ENCODE measurements around the gene PIP5K1B. TPM values are rescaled to one million over a fixed set of nuclear protein-coding genes. Genes with fewer than 3 reads are reported as not detected.

The PIP5K1B gene
- total and polyA plus RNA-seq, 2 of the 13 experiments (the other 11 are each of a cell fraction or from before 2014, with no cell fraction given): 15.8 to 17.5 TPM

GRCh38 chr9:68732405-68733020 lies 27.5 kb downstream of the PIP5K1B start (continued):
- TF ChIP-seq, protein P1, sequence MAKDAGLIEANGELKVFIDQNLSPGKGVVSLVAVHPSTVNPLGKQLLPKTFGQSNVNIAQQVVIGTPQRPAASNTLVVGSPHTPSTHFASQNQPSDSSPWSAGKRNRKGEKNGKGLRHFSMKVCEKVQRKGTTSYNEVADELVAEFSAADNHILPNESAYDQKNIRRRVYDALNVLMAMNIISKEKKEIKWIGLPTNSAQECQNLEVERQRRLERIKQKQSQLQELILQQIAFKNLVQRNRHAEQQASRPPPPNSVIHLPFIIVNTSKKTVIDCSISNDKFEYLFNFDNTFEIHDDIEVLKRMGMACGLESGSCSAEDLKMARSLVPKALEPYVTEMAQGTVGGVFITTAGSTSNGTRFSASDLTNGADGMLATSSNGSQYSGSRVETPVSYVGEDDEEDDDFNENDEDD (CRISPR knock-in tag; IDR thresholded peaks at IDR 0.05; ENCODE audit: borderline replicate concordance): peak; percentile 64; the same call in 1 of the 2 replicates
- TF ChIP-seq ERF (CRISPR knock-in tag; IDR thresholded peaks at IDR 0.05) (peak; percentile 69; the same call in 1 of the 2 replicates), THAP11 (CRISPR knock-in tag; IDR thresholded peaks at IDR 0.05) (peak; percentile 62; the same call in 1 of the 2 replicates), ZBTB8A (CRISPR knock-in tag; IDR thresholded peaks at IDR 0.05; ENCODE audit: borderline replicate concordance, low read depth) (no peak), FOXA1 (IDR thresholded peaks at IDR 0.05) (no peak), FOXA1 (CRISPR knock-in tag; IDR thresholded peaks at IDR 0.05) (peak; percentile 91), TEF (CRISPR knock-in tag; IDR thresholded peaks at IDR 0.05) (no peak), FOXA3 (CRISPR knock-in tag; IDR thresholded peaks at IDR 0.05) (peak; percentile 94), HIVEP1 (CRISPR knock-in tag; IDR thresholded peaks at IDR 0.05) (no peak), PRMT3 (CRISPR knock-in tag; IDR thresholded peaks at IDR 0.05; ENCODE audit: borderline replicate concordance, low read depth) (0 out of 2 replicates have a peak, but pooled peaks have one; percentile 55), ZNF567 (CRISPR knock-in tag; IDR thresholded peaks at IDR 0.05; ENCODE audit: borderline replicate concordance) (no peak), ZNF749 (CRISPR knock-in tag; IDR thresholded peaks at IDR 0.05; ENCODE audit: borderline replicate concordance) (no peak; the same call in 1 of the 2 replicates), KDM1A (CRISPR knock-in tag; IDR thresholded peaks at IDR 0.05) (peak; percentile 84; the same call in 1 of the 2 replicates), NCOR1 (IDR thresholded peaks at IDR 0.05; ENCODE audit: borderline replicate concordance, low read length) (peak; percentile 59; the same call in 1 of the 2 replicates), PITX1 (CRISPR knock-in tag; IDR thresholded peaks at IDR 0.05) (peak; percentile 84), ZNF331 (CRISPR knock-in tag; IDR thresholded peaks at IDR 0.05) (peak; percentile 76; the same call in 1 of the 2 replicates), ZNF12 (CRISPR knock-in tag; IDR thresholded peaks at IDR 0.05) (peak; percentile 54; the same call in 1 of the 2 replicates), POLR2A (IDR thresholded peaks at IDR 0.05; ENCODE audit: insufficient read depth in 1 of 2, low read depth in 2 of 2, low read length in 2 of 2) (no peak), ZSCAN9 (CRISPR knock-in tag; IDR thresholded peaks at IDR 0.05; ENCODE audit: borderline replicate concordance) (0 out of 2 replicates have a peak, but pooled peaks have one; percentile 19)
- TF ChIP-seq, protein P2, sequence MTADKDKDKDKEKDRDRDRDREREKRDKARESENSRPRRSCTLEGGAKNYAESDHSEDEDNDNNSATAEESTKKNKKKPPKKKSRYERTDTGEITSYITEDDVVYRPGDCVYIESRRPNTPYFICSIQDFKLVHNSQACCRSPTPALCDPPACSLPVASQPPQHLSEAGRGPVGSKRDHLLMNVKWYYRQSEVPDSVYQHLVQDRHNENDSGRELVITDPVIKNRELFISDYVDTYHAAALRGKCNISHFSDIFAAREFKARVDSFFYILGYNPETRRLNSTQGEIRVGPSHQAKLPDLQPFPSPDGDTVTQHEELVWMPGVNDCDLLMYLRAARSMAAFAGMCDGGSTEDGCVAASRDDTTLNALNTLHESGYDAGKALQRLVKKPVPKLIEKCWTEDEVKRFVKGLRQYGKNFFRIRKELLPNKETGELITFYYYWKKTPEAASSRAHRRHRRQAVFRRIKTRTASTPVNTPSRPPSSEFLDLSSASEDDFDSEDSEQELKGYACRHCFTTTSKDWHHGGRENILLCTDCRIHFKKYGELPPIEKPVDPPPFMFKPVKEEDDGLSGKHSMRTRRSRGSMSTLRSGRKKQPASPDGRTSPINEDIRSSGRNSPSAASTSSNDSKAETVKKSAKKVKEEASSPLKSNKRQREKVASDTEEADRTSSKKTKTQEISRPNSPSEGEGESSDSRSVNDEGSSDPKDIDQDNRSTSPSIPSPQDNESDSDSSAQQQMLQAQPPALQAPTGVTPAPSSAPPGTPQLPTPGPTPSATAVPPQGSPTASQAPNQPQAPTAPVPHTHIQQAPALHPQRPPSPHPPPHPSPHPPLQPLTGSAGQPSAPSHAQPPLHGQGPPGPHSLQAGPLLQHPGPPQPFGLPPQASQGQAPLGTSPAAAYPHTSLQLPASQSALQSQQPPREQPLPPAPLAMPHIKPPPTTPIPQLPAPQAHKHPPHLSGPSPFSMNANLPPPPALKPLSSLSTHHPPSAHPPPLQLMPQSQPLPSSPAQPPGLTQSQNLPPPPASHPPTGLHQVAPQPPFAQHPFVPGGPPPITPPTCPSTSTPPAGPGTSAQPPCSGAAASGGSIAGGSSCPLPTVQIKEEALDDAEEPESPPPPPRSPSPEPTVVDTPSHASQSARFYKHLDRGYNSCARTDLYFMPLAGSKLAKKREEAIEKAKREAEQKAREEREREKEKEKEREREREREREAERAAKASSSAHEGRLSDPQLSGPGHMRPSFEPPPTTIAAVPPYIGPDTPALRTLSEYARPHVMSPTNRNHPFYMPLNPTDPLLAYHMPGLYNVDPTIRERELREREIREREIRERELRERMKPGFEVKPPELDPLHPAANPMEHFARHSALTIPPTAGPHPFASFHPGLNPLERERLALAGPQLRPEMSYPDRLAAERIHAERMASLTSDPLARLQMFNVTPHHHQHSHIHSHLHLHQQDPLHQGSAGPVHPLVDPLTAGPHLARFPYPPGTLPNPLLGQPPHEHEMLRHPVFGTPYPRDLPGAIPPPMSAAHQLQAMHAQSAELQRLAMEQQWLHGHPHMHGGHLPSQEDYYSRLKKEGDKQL (CRISPR knock-in tag; IDR thresholded peaks at IDR 0.05; ENCODE audit: low read depth): peak; percentile 92
- TF ChIP-seq, protein P3, sequence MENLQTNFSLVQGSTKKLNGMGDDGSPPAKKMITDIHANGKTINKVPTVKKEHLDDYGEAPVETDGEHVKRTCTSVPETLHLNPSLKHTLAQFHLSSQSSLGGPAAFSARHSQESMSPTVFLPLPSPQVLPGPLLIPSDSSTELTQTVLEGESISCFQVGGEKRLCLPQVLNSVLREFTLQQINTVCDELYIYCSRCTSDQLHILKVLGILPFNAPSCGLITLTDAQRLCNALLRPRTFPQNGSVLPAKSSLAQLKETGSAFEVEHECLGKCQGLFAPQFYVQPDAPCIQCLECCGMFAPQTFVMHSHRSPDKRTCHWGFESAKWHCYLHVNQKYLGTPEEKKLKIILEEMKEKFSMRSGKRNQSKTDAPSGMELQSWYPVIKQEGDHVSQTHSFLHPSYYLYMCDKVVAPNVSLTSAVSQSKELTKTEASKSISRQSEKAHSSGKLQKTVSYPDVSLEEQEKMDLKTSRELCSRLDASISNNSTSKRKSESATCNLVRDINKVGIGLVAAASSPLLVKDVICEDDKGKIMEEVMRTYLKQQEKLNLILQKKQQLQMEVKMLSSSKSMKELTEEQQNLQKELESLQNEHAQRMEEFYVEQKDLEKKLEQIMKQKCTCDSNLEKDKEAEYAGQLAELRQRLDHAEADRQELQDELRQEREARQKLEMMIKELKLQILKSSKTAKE (CRISPR knock-in tag; IDR thresholded peaks at IDR 0.05; ENCODE audit: borderline replicate concordance): peak; percentile 81
